Measurements from ENCODE around the gene IGFL2. TPM values are rescaled to one million over a fixed set of nuclear protein-coding genes. Genes with fewer than 3 reads are reported as not detected.

The IGFL2 gene
- total and polyA plus RNA-seq, 2 of the 4 experiments (the other 2 are of a cell fraction): not detected

DNA sequence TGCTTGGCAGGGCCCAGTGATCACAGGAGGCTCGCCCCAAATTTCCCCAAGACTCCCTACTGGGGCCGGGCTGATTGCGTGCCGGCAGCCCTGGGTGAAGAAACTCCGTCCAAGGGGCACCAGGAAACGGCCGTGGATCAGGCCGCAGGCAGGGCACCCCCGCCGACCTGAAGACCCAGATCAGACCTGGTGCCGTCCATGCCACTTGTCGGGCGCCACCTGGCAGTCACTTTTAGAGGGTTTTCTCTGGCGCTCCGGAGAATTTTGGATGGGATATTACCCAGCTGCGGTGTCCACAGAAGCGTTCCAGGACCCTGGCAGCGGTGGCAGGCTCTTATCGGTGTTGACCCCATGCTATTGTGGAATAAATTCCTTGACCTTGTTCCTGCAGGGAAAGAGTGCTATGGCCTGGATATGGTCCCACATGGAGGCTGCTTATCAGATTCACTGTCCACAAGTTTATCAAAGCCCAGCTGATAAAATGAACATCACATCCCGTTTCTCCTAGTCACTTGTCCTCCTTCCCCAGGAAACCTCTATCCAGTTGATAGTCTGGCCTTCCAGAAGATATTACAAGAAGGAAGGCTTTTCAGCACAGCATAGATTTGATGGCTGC lies 38.2 kb downstream of the IGFL2 start:
- Histone ChIP-seq H3K27me3 (ENCODE audit: control insufficient read depth, insufficient read depth, low read length) (peaks cover 52% of the 10 kb centered on the region), H4K5ac (ENCODE audit: low read depth, low read length) (no peak overlapping the region), H3K9me1 (ENCODE audit: insufficient read depth, low read length) (no peaks in the 10 kb centered on the region), H3K4ac (ENCODE audit: low read depth, low read length) (no peak overlapping the region), H2BK20ac (ENCODE audit: low read depth, low read length) (no peak overlapping the region), H2BK15ac (ENCODE audit: low read depth, low read length) (no peak overlapping the region), H3K23ac (ENCODE audit: low read depth, low read length) (no peak overlapping the region), H3K4me1 (ENCODE audit: control insufficient read depth, insufficient read depth, low read length) (no peaks in the 10 kb centered on the region), H2AFZ (replicated peaks; ENCODE audit: low read length, poor library complexity) (no peak overlapping the region), H4K8ac (ENCODE audit: low read depth in 2 of 2, low read length in 2 of 2) (no peak overlapping the region), H3K9me3 (ENCODE audit: control insufficient read depth, insufficient read depth, low read length) (peaks cover 2% of the 10 kb centered on the region; the same call in 1 of the 2 replicates), H2BK120ac (ENCODE audit: low read depth, low read length) (no peak overlapping the region), H3K14ac (replicated peaks; ENCODE audit: low read depth, low read length) (no peak overlapping the region), H3K9ac (ENCODE audit: low read depth, low read length) (no peak overlapping the region), H2AK5ac (ENCODE audit: low read depth, low read length) (no peak overlapping the region), H3K4me3 (ENCODE audit: insufficient read depth, low read depth, low read length) (no peak overlapping the region), H2BK5ac (ENCODE audit: low read depth, low read length, poor library complexity, severe bottlenecking) (no peak overlapping the region), H3K4me2 (ENCODE audit: low read depth, low read length) (no peak overlapping the region), H4K20me1 (ENCODE audit: insufficient read depth, low read length) (no peaks in the 10 kb centered on the region), H3K27ac (ENCODE audit: insufficient read depth, low read length) (no peak overlapping the region), H3K18ac (ENCODE audit: low read depth, low read length) (no peak overlapping the region), H3K36me3 (ENCODE audit: control insufficient read depth, insufficient read depth, low read length) (no peaks in the 10 kb centered on the region), H3K56ac (ENCODE audit: extremely low read depth, insufficient read depth, low read length) (no peak overlapping the region), H4K91ac (ENCODE audit: insufficient read depth, low read depth, low read length) (no peak overlapping the region), H3K79me1 (ENCODE audit: low read depth in 1 of 2, low read length in 2 of 2) (no peaks in the 10 kb centered on the region), H2AK9ac (replicated peaks; ENCODE audit: low read depth, low read length, poor library complexity) (no peak overlapping the region)
- intact Hi-C loops (cut with micrococcal nuclease) (no loop called here), dilution Hi-C loops (cut with HindIII; ENCODE audit: low sequenced_read_pairs, unreplicated experiment) (no loop called here), in situ Hi-C loops (cut with MboI; ENCODE audit: low sequenced_read_pairs) (loop anchor here (5.0 kb wide), 1 partner anchor 104 kb away; no protein-coding TSS in a partner anchor)
- no peak for TF ChIP-seq NFE2L2 (IDR thresholded peaks at IDR 0.05; ENCODE audit: low read depth, low read length)
- peak; percentile 16; the same call in 1 of the 2 replicates for TF ChIP-seq CEBPB (IDR thresholded peaks at IDR 0.05; ENCODE audit: low read depth, low read length)
- BruUV-seq (replicated peaks): no TSS peak
- DNase-seq (no peak), ATAC-seq (ENCODE audit: low read depth) (no peak)
- WGBS, 2 experiments (ENCODE audit: extremely low coverage in 2 of 2, insufficient read length in 1 of 2): 60% methylated on average over 6 of the region's 20 CpGs; no CpG with 5 or more reads in 1 of the 2 experiments
- ChIA-PET POLR2A (ENCODE audit: unreplicated experiment) (no interaction called here), CTCF (interaction anchor here (0.9 kb wide), 1 partner anchor 158 kb away, joined by 3 read pairs; no protein-coding TSS in a partner anchor)

Data from IMR-90 (cell line).